Stimulated activated CD8-positive, alpha-beta memory T cell treated with anti-CD3 and anti-CD28 coated beads, Interleukin-4, amount 100 ng/mL, for 48 hours (primary cell): ENCODE measurements around the gene PKP1.

Experiments used
- DNase-seq: peaks from one replicate; pipeline ENCODE4 v3.0.0-alpha.2; 2020

PKP1 gene

GRCh38 chr1:201283836-201284553 lies 689 bp downstream of the PKP1 start:
- no peak for DNase-seq

GRCh38 chr1:201284636-201285035 lies 1.3 kb downstream of the PKP1 start:
- DNase-seq = no peak

- no peak for DNase-seq
Measured at GRCh38 chr1:201285846-201286245, 2.5 kb downstream of the PKP1 start.

- no peak for DNase-seq
Measured at GRCh38 chr1:201286445-201286844, 3.1 kb downstream of the PKP1 start.

DNA sequence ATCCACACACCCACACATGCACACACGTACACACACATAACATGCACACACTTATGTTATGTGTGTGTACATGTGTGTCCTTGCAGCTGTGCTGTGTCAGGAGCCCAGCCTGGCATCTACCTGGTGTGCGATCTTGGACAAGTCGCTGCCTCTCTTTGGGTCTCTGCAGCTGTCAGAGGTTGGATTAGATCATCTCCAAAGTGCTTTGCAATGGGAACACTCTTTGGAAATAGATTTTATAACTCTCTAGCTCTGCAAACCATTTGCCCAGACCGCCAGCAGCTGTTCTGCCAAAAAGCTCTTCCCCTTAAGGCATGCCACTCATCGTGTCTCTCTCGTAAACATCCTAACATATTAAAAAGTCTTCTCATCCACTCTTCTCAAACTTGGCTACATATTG lies 4.7 kb downstream of the PKP1 start:
- DNase-seq = no peak

- DNase-seq = no peak
Measured at GRCh38 chr1:201288765-201289164, 5.5 kb downstream of the PKP1 start.

DNA sequence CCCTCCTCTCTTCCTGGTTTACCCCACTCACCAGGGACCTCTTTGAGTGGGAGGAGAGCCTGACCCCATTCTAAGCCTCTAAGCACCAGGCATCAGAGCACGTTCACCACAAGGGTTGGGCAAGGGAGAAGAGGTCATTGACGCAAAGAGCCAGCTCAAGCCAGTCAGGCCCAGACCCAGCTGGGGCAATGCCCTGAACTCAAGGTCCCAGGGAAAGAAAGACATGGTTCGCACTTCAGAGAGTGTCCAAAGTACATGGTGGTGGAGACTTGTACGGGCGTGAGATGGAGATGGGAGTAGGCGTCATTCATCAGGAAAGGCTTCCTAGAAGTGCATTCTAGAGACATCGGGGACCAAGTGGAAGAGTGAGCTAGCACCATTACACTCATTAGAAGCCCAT lies 7.2 kb downstream of the PKP1 start:
- DNase-seq = no peak

DNA sequence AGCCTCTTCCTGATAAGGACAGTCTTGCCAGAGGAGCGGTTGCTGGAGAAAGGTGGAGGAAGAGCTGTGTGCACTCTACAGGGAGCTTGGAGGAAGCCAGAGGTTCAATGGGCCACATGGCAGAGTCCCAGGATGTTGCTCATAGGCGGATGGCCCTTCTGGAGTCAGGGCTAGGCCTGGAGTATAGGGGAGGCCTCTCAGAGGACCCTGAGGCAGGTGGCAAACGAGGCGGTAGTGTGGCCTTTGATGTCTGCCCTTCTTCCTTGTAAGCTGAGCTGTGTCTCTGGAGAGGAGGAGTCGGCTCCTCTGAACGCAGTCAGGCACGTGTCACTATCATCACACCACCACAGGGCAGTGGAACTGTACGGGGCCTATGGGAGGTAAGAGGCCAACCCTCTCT lies 8.6 kb downstream of the PKP1 start:
- DNase-seq = no peak

DNA sequence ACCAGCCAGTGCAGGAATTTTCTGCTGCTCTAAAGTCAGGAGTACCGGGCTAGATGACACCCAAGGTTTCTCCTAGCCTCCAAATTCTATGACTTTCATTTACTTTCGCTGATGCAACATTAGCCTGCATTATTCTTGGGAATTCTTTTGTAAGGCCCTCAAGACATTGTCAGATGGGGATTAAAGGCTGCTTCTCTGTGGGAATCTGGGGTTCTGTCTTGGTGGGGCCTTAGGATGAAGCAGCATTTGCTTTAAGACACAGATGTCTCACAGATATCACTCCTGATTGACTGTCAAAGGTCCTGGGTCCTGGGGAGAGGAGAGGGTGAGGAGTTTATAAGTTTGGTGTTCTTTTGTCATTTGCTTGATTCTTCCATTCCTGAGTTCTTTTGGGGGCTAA lies 11.6 kb downstream of the PKP1 start:
- DNase-seq = no peak

GRCh38 chr1:201295346-201295745 lies 12.0 kb downstream of the PKP1 start:
- DNase-seq = no peak

- DNase-seq = no peak
Measured at GRCh38 chr1:201295861-201296260, 12.6 kb downstream of the PKP1 start.

GRCh38 chr1:201296352-201296751 lies 13.0 kb downstream of the PKP1 start:
- DNase-seq = no peak

- no peak for DNase-seq
Measured at GRCh38 chr1:201298396-201299381, 15.4 kb downstream of the PKP1 start.

DNA sequence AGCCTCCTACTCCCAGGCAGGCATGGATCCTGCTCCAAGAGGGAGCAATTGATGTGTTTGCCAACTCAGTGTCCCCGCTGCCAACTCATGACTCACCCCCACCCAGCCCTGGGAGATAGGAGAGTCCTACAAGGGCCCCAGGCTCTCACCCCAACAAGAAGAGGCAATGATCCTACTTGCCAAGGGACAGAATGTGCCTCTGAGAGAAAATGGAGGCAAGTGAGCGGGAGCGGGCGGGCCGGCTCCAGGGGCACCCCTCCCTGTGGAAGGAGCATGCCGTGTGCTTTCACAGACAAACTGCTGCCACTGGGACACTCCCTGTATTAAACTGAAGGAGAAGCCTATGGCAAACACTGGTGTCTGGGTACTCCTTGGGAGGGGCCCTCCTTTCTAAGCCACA lies 16.7 kb downstream of the PKP1 start:
- no peak for DNase-seq

DNA sequence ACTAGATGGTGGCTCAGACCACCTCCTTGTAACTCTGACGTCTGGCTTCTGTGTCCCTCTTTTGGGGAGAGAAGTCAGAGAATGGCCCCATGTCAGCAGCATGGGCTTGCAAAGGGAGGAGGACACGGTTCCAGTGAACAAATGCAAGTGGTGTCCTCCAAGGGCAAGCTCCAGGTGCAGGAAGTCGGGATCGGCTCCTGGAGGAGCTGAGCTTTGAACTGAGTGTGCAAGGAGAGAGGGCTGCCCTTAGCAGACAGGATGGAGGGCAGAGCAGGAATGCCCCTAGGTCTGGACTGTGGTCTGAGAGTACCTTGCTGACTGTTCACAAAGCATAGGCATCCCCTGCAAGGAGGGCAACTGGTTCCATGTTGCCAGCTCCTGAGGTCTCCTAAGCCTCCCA lies 17.3 kb downstream of the PKP1 start:
- DNase-seq = no peak

- no peak for DNase-seq
Measured at GRCh38 chr1:201302163-201303152, 19.2 kb downstream of the PKP1 start.

GRCh38 chr1:201304126-201304525 lies 20.8 kb downstream of the PKP1 start:
- DNase-seq = no peak

- DNase-seq = no peak
Measured at GRCh38 chr1:201305815-201306214, 22.5 kb downstream of the PKP1 start.

- DNase-seq = no peak
Measured at GRCh38 chr1:201307231-201307630, 23.9 kb downstream of the PKP1 start.

GRCh38 chr1:201307760-201308499 lies 24.6 kb downstream of the PKP1 start:
- no peak for DNase-seq

DNA sequence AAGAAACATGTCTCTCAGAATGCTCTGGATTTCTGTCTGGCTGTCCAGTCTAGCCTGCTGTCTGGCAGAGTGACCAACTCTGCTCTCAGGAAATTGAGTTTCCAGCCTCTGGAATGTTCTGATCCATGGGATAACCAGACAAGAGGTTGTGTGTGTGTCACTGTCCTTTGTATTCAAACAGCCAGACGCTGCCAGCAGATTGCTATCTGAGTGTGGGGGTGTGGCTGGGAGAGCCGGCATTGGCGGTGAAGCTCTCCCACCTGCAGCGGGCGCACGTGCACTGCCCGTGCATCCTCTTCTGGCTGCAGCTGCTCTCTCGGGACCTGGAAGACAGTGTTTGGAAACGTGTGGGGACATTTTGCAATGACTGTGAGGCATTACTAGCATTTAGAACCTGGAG lies 26.1 kb downstream of the PKP1 start:
- peak; percentile 25 for DNase-seq
